Esophagus squamous epithelium (tissue), 4 donors: Measurements from ENCODE around the gene CDC73.

Experiments used
- CTCF ChIP-seq, 6 experiments: fragments of 450-650 bp in 4 of 6; fragments of 200-600 bp in 2 of 6; sonication (generic) in 2 of 6; IDR thresholded peaks; one replicate each; pipeline ENCODE4 v1.5.1; 2016 to 2019; ENCODE audit warnings: antibody characterized with exemption in 6 of 6, mild to moderate bottlenecking in 4 of 6, moderate library complexity in 4 of 6
- POLR2A ChIP-seq, 4 donors: fragments of 450-650 bp; IDR thresholded peaks; one replicate each; pipeline ENCODE4 v1.6.1; 2017; ENCODE audit warnings: antibody characterized with exemption in 4 of 4, mild to moderate bottlenecking in 4 of 4, moderate library complexity in 3 of 4

GRCh38 chr1:193179094-193179493, 57.3 kb downstream of the CDC73 start:
- no peak for TF ChIP-seq POLR2A (IDR thresholded peaks at IDR 0.05)
- TF ChIP-seq CTCF (IDR thresholded peaks at IDR 0.05), result no peak
